Measurements from ENCODE around the gene SGCA.

The SGCA gene

DNA sequence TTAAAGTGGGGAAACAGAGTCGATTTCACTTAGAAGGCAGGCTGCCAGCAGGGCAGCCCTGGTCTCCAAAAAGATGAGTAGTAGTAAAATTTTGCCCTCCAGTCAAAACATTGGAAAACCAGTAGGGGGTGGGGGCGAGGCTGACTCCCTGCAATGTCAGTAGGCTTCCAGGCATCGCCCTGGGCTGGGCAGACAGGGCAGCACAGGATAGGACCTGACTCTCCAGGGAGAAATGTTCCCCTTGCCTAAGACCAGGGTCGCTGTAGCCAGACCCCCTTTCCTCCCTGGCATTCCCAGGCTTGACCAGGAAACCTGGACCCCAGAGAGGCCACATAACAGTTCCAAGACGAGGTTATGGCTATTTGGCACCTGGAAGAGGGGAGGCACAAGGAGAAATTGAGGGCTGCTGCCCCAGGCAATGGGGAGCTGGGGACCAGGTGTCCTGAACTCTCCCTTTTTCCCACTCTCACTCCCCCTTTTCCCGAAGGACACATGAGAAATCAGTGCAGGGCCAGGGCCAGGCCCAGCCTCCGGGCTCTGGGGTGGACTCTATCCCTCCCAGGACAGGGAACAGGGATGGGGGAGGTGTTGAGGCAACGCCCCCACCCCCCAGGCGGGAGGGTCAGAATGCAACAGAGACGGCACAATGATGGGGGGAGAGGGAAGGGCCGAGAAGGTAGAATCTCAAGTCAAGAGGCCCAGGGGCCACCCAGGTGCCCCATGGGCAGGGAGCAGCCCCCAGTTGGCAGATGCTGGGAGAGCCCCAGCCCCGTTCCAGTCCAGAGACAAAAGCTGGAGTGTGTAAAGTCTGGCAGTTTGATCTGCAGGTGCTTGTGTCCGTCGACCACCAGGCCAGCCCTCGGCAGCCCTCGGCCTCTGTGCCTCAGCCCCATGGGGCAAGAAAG is 31.3 kb upstream of the SGCA start:
- no peak for DNase-seq

DNA sequence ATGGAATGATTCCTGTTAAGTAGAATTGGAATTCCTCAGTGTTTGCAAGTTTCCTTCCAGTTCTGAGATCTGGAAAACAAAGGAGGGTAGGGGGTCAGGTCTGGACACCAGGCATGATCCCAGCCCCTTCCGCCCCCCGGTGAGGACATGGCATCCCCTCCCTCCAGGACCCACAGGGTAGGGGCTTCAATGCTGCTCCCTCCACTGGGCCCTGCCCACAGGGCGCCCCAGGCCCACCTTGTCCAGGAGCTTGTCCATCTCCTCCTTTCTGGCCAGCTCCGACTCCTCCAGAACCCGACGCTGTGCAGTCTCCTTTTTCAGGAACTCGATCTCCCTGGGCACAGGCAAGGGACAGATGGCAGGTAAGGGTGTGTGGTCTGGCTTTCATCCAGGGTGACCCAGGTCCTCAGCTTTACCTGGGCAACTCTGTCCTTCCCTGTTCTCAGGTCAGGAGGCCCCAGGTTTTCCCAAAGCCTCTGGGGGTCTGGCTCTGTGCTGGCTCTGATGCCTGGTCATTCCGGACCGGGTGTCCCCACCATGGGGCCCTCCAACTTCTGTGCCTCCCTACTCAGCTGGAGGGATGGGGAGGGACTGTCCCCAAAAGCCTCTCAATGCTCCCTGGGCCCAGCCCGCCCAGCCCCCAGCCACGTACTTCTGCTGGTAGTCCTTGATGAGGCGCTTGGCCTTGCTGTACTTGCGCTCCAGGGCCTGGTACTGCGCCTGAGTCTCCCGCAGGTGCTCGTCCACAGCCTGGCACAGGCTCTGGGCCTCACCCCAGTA is 30.3 kb upstream of the SGCA start:
- no peak for DNase-seq

DNA sequence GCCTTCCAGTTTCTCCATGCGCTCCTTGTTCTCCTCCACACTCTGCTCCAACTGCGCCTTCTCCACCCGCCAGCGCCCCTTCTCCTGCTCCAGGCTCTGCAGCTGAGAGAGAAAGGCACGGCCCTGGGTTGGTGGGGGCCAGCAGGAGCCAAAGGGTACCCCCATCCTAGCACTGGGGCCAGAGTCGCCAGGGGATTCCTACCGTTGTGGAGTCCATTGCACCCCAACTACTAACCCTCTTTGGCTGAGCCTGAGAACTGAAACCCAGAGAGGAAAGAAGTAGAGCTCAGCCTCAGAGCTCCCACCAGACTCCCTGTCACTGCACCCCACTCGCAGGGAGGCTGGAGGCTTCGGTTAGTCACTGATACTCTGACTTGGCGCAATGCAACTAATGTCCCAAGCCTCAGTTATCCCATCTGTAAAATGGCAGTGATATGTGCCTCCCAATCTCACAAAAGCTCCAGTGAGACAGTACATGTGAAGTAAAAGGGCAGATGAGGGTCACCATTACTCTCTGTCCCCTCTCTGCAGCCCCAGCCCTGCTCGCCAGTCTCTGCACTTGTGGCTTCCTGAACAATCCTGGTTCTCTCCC is 29.6 kb upstream of the SGCA start:
- DNase-seq, result no peak

DNA sequence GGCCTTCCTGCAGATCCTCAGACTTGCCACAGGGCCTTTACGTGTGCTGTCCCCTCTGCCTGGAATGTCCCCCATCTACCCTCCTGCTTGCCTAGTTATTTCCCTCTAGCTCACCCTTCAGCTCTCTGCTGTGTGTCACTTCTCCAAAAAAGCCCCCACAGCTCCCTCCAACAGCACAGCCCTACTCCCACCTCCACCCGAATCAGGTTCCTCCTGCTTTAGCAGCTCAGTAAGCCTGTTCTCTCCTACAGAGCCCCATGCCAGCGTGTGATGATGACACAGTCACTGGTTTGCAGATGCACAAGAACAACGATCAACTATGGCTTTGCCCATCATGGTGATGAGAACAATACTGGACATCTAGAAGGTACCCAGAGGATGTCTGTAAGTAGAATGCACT is 28.8 kb upstream of the SGCA start:
- no peak for DNase-seq

DNA sequence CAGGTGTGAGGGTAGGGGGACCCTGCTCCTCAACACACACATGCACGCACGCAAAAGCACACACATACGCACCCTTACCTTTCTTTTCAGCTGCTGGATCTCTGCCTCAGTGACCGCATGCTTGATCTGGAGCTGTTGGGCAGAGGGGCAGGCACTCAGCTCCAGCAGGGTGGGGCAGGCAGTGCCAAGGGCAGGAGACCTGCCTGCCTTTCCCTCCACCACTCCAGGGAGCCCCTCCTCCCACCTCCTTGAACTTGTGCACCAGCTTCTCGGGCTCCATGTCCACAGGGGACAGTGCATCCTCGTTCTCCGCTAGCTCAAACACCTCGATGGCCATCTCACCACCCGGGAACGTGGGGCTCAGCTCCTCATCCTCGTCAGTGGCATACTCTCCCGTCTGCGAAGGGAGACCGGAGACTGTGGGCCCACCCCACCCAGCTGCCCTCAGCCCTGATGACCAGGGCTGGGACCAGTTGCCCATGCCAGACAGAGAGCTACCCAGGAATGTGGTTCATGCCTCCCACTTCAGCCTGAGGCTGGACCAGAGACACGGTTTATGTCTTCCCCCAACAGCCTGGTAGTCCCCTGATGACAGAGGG is 26.5 kb upstream of the SGCA start:
- DNase-seq, result no peak

DNA sequence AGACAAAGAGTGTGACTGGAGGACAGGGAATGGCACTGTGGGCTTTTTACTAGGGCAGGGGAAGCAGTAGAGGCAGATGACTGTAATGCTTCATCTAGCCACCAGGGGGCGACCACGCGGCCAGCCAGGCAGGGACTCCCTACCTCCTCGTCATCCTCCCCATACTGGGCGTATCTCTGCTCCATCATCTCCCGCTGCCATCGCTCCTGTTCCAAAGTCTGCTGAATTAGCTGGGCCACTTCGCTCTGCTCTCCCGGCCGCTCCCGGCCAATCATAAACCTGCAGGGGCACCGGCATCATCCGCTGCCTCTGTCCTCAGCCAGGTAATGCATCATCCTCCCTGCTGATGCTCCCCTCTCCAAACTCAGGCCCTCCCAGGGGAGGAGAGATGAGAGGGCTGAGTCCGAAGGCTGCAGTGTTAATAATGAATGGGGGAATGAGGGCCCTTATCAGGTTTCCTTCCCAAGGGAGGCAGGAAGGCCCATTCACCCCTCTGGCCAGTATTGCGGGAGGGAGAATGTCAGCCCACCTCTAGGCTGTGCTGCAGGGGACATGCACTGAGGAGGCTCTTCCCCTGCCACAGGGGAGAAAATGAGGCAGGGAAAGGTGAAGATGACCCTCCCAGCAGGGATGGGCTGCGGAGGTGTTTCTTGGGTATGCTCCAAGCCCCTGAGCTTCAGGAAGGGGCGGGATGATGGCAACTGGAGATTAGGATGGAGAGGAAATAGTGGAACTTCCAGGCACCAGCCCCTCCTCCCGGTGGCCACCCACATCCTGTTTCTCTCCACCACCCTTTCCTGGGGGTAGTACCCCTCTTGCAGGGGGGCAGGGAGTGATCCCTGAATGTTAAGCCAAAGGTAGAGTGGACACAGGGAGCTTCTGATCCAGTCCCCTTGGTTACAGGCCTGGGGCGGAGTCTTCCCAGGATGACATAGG is 25.6 kb upstream of the SGCA start:
- peak; percentile 77 for DNase-seq

DNA sequence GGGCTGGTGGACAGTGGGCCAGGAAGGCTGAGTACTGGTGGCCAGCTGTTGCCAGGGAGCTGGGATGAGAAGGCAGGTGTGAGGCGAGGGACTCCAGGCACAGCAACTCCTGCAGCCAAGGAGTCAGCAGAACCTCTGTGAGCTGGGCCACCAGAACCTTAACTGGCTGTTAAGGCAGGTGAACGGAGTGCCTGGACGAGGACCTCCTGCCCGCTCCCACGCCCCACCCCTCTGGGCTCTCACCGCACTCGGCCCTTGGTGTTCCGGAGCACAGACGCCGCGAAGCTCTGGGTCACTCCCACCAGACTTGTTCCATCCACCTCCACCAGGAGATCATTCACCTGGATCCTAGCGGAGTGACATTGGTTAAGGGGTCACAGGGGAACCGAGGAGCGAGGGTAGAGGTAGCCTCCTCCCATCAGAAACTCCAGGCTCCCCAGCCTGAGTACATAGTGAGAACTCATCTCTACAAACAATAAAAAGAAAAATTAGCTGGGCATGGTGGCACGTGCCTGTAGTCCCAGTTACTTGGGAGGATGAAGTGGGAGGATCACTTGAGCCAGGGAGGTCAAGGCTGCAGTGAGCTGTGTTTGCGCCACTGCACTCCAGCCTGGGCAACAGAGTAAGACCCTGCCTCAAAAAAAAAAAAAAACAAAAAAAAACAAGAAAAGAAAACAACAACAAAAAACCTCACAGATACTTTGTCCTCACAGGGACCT is 24.6 kb upstream of the SGCA start:
- DNase-seq, result no peak

DNA sequence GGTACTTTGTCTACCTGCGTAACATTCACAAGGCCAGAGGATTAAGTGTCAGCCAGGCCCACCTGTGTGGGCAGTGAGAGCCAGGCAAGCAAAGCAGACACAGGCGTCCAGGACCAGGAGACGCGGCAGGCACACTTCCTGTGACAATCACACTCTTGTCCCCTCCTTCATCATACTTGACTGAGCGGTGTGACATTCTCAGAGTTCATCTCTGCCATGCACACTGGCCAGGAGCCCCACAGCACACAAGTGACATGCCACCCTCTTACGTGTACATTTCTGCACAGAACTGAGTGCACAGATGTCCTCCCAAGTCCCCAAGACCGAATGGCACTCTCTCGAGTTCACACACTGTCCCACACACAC is 24.1 kb upstream of the SGCA start:
- DNase-seq, result no peak

DNA sequence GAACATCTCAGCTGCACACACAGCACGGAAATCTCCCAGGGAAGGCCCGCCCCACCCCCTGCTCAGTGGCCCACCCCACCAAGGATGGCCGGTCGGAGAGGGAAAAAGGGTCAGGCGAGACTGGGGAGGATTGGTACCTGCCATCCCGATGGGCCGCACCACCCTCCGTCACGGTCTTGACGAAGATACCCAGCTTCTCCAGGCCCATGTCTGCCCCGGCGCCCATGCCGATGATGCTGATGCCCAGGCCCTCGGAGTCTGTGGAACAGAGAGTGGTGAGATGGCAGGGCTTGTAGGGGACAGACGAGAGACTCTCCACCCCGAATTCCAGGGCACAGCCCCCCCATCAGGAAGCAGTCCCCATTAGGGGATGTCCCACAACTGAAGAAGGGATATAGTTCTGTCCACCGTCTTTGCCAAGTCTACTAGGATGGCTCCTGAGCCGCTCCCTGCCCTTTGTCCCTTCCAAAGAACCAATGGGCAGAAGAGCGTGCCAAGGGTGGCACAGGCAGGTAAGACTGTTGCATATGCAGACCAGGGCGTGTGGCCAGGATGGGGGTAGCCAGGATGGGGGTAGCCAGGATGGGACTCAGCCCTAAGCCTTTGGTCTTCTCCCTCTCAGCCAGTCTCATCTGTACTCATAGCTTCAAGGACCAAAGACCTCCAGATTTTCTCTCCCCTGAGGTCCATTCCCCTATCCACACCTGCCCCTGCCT is 22.2 kb upstream of the SGCA start:
- DNase-seq, result no peak

DNA sequence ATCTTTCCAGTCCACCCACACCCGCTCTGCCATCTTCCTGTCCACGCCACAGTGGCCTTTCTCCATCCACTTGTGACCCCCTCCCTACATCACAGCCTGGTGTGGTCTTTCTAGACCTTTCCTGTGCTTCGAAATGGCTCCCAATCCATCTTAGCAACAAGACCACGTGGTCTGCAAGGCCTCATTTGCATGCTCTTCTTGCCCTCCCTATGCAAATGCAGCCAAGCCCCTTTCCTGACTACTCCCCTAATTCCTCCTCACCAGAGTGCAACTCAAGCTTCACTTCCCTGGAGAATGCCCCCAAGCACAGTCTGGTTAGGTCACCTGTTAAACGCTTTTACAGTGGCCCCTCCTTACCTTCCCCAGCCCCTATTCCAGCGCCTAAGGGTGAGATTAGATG is 21.4 kb upstream of the SGCA start:
- no peak for DNase-seq

DNA sequence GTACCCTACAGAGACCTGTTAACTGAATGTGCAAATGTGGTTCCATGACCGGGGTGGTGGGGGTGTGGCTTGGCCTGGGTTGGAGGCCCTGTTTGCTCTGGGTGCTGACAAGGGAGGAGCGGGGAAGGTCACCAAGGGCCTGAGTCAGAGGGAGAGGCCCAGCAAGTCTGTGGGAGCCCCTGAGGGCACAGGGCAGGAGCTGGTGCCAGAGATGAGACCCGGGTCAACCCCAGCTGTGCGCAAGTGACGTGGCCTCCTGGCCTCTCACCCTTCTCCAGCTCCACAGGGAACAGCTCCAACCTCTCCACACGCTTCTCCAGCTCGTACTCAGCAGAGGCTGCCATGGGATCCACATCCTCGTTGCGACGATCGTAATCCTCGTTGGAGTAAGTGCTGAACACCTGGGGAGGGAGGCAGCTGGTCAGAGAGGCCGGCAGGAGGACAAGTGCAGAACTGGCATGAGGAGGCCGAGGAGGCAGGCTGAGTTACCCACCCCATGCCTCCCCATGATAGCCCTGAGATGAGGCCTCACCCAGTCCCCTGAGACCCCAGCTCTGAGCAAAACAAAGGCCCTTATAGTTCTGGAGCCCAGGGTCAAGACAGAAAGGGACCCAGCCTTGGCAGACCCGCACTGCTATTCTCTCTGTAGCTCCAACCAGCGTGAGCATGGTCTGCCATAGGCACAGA is 20.8 kb upstream of the SGCA start:
- DNase-seq, result no peak

DNA sequence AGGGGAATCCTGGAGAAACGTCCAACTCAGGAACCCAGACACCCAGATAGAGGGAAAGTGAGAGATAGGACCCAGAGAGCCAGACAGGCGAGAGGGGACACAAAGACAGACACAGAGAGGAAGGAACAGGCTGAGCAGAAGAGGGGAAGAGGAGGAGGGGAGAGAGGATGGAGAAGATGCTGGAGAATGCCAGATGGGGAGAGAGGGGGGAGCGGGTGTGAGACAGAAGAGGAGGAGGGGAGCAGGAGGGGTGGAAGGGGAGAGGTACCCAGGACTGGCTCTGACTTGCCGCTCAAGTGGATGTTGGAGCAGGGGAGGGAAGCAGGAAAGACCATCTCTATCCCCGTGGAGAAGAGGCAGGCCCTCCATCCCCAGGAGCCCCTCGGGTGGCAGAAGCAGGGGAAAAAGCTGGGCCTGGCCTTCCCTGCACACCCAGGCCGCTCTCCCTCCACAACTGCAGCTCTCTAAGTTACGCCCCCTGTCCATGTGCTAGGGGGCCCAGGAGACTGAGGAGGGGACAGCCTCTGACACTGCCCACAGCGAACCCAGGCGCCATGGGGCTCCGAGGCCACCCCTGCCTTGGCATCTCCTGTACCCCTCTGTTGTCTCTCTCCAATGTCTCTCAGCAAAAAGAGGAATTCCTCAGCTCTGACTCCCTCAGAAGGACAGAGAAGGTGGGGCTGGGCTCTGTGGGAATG is 20.1 kb upstream of the SGCA start:
- no peak for DNase-seq

DNA sequence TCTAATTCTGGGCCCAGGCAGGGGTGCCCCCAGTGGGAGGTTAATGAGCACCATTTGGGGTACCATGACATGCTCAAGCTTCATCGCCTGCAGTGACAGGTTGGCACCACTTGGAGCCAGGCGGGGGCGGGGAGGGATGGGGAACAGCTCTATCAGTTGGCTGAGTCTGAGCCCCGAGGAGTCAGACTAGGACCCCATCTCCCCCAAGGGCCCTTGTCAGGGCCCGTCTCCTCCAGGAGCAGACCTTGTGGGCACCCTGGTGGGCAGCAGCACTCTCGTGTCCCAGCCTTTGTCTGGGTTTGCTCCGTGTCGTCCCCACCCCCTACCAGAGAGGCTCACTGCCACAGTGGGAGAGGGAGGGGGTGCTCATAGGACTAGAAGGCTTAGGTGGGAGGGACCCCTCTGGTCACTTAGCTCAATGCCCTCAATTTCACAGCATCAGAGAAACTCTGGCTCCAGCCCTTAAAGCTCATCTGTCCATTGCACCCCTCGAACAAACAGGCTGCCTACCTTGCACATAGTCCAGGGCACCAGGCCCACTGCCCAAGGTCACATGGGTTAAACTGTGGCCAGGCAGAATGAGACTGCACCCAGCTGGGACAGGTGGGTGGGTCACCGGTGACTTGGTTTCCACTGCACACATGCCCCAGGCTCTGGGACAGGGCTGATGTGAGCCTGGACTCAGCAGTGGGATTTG is 19.4 kb upstream of the SGCA start:
- DNase-seq, result no peak

DNA sequence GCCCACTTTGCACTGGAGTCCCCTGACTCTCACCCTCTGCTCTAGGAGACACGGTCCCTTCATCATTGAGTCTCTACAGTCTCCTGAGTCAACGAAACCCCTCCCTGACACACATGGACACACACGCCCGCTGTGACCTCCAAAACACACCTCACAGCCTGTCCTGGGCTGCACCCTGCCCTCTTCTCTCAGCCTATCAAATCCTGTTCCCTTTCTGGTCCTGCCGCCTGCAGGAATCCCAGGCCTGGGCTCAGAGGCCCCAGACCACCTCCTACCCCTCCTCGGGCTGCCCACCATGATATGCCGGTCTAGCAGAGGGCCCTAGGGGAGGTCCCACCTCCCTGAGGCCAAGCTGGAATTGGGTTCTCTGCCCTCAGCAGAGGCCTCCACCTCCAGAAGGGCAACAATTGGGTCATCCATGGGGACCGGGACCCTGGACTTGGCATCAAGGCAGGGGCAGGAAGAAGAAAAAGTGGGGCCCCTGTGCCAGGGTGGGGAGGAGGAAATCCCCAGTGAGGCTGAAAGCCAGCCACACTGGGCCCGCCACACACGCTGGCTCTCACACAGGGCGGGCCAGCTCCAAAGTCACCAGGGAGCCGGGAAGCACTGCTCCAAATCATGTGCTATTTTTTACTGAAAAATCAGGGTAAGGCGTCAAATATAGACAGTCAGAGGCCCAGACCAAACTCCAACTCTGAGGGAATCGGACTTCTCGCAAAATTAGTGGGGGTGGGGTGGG is 18.7 kb upstream of the SGCA start:
- DNase-seq, result no peak

DNA sequence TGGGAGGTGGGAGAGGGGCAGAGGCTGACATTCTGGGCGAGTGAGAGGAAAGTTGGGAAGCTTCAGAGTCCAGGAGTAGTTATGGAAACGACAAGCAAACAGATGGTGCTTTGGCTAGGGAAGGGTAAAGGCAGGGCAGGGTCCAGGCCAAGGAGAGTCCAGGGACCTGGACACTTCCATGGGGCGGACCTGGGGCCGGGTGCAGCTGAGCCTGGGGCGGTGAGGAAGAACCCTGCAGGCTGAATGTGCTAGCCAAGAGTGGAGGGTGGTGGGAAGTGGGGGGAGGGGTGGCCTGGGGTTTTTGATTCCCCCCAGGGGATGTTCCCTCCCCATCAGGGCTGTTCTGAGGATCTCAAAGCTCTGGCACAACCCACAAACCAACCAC is 18.0 kb upstream of the SGCA start:
- DNase-seq, result no peak

DNA sequence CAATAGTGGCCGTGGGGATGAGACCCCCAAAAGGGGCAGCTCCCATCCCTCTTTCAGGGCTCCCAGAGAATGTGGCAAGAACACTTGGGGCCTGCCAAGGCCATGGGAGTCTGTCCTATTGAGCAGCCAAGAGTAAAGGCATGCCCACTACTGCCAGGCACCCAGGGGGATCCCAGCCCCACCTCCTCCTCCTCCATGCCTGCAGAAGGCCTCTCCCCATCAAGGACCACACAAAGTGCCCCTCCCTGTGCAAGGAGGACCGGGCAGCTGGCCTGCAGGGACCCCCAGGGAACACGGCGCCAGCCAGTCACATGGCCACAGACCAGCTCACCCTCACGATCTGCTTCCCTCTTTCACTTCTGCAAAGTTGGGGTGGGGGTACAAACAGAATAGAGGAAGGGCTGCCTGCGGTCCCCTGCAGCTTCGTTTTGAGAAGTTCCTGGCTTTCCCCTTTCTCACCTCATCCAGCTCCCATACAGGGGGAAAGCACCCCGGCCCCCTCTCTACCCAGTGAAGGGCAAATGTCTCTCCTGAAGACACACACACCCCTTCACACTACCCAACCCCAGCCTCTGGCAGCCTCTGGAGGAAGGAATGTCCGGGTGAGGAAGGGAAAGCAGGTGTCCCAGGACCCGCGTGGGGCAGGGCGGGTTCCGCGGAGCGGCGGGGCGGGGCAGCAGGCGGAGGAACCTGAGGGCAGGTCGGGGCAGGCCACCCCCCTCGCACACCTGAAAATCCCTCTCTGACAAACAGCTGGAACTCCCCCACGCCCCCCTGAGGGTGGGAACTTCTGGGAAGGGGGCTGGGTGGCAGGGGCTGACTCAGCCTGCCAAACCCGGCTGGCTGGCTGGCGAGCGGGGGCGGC is 17.3 kb upstream of the SGCA start:
- peak; percentile 80 for DNase-seq

DNA sequence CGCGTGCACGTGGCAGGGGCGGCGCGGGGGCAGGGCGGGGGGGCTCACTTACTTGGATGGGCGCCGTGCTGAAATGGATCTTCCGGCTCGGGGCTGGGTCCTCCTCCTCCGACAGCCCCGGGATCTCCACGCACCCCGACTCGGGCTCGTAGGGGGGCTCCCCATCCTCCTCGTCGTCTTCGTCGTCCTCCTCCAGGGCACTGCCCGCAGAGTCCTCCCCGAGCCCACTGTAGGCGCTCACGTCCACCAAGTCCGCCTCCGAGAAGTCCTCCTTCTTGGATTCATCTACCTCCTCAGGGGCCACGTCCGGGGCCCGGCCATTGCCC is 16.8 kb upstream of the SGCA start:
- no peak for DNase-seq

All from stimulated activated CD4-positive, alpha-beta T cell treated with anti-CD3 and anti-CD28 coated beads, Interleukin-12 subunit alpha, Interleukin-12 subunit beta, amount 100 ng/mL, for 4 hours (primary cell).